CD14-positive monocyte (primary cell): ENCODE measurements around the gene UBE2D4. TPM values are rescaled to one million over a fixed set of nuclear protein-coding genes. Genes with fewer than 3 reads are reported as not detected.

Experiments
- DNase-seq, 3 donors: peaks; one replicate each; pipeline ENCODE4 v3.0.0-alpha.2; 2011 to 2022
- H2AFZ ChIP-seq: 2 replicates; pipeline ENCODE4 v1.6.0; 2012; ENCODE audit warnings: mild to moderate bottlenecking, low read depth, low read length, inconsistent platforms; ENCODE audit not compliant: insufficient read depth, poor library complexity, severe bottlenecking
- H3K27ac ChIP-seq, 2 donors: 1 replicate in 1 of 2; 2 replicates in 1 of 2; pipeline ENCODE4 v1.5.1; 2012 to 2013; ENCODE audit warnings: low read length in 2 of 2, control low read depth in 1 of 2, inconsistent platforms in 1 of 2, low read depth in 1 of 2, mild to moderate bottlenecking in 1 of 2
- H3K27me3 ChIP-seq, 2 donors: one replicate each; pipeline versions ENCODE4 v1.6.0 to v1.6.1; 2011 to 2013; ENCODE audit warnings: low read length in 2 of 2; ENCODE audit not compliant: control insufficient read depth in 2 of 2, insufficient read depth in 2 of 2
- H3K36me3 ChIP-seq, 2 donors: replicated peaks in 1 of 2; 1 replicate in 1 of 2; 2 replicates in 1 of 2; pipeline versions ENCODE4 v1.5.1 to v1.6.1; 2012 to 2013; ENCODE audit warnings: low read length in 2 of 2, control low read depth in 1 of 2, inconsistent platforms in 1 of 2, mild to moderate bottlenecking in 1 of 2; ENCODE audit not compliant: insufficient read depth in 2 of 2, control insufficient read depth in 1 of 2
- H3K4me1 ChIP-seq, 2 donors: 1 replicate in 1 of 2; 2 replicates in 1 of 2; pipeline versions ENCODE4 v1.5.1 to v1.6.1; 2012 to 2013; ENCODE audit warnings: low read length in 2 of 2, control low read depth in 1 of 2, inconsistent platforms in 1 of 2, mild to moderate bottlenecking in 1 of 2, moderate library complexity in 1 of 2; ENCODE audit not compliant: insufficient read depth in 2 of 2, control insufficient read depth in 1 of 2
- H3K4me2 ChIP-seq: replicated peaks from 2 replicates; pipeline ENCODE3; 2012; ENCODE audit warnings: low read length, moderate library complexity, mild to moderate bottlenecking; ENCODE audit not compliant: poor library complexity, severe bottlenecking; ENCODE audit errors: extremely low read depth
- H3K4me3 ChIP-seq, 3 experiments: fragments of 200-600 bp in 1 of 3; sonication (generic) in 1 of 3; replicated peaks in 1 of 3; 1 replicate in 2 of 3; 2 replicates in 1 of 3; pipeline ENCODE4 v1.5.1; 2011 to 2013; ENCODE audit warnings: low read length in 3 of 3, mild to moderate bottlenecking in 3 of 3, control low read depth in 2 of 3, low read depth in 2 of 3, inconsistent platforms in 1 of 3, moderate library complexity in 1 of 3
- H3K79me2 ChIP-seq: 2 replicates; pipeline ENCODE4 v1.6.0; 2012; ENCODE audit warnings: mild to moderate bottlenecking, control low read depth, inconsistent platforms, low read length, moderate library complexity; ENCODE audit not compliant: insufficient read depth
- H3K9ac ChIP-seq: 2 replicates; pipeline ENCODE4 v1.6.0; 2017; ENCODE audit warnings: low read length, mild to moderate bottlenecking; ENCODE audit not compliant: insufficient read depth, poor library complexity, severe bottlenecking
- H3K9me3 ChIP-seq, 2 donors: replicated peaks in 1 of 2; 1 replicate in 1 of 2; 2 replicates in 1 of 2; pipeline versions ENCODE4 v1.5.1 to v1.6.1; 2012 to 2013; ENCODE audit warnings: low read length in 2 of 2, control low read depth in 1 of 2; ENCODE audit not compliant: control insufficient read depth in 1 of 2, insufficient read depth in 1 of 2
- H4K20me1 ChIP-seq: 2 replicates; pipeline ENCODE4 v1.6.0; 2012; ENCODE audit warnings: mild to moderate bottlenecking, low read length, control low read depth, moderate library complexity; ENCODE audit not compliant: insufficient read depth
- H3K27ac Mint-ChIP-seq, 7 donors: one replicate each; pipeline ENCODE4 v1.8.0; 2020; ENCODE audit warnings: mild to moderate bottlenecking in 7 of 7, mixed read lengths in 7 of 7, moderate library complexity in 6 of 7, inconsistent platforms in 2 of 7
- H3K27me3 Mint-ChIP-seq, 3 donors: one replicate each; pipeline ENCODE4 v1.8.0; 2021 to 2022; ENCODE audit warnings: low read depth in 3 of 3, mild to moderate bottlenecking in 3 of 3, mixed read lengths in 3 of 3, moderate library complexity in 3 of 3, inconsistent platforms in 1 of 3
- H3K36me3 Mint-ChIP-seq, 2 donors: one replicate each; pipeline ENCODE4 v1.8.0; 2020; ENCODE audit warnings: mixed read lengths in 2 of 2, inconsistent platforms in 1 of 2, mild to moderate bottlenecking in 1 of 2
- H3K4me1 Mint-ChIP-seq: one replicate; pipeline ENCODE4 v1.8.0; 2020; ENCODE audit warnings: mild to moderate bottlenecking, mixed read lengths
- H3K4me3 Mint-ChIP-seq, 2 donors: one replicate each; pipeline ENCODE4 v1.8.0; 2020; ENCODE audit warnings: mild to moderate bottlenecking in 2 of 2, mixed read lengths in 2 of 2, moderate library complexity in 1 of 2
- H3K9me3 Mint-ChIP-seq, 7 donors: one replicate each; pipeline ENCODE4 v1.8.0; 2020 to 2022; ENCODE audit warnings: mixed read lengths in 7 of 7, mild to moderate bottlenecking in 6 of 7, moderate library complexity in 6 of 7, inconsistent platforms in 2 of 7
- CTCF ChIP-seq: fragments of 200-600 bp; IDR thresholded peaks from one replicate; pipeline ENCODE4 v1.8.0; 2022; ENCODE audit warnings: antibody characterized with exemption, mild to moderate bottlenecking
- WGBS: methylation state at CpG from one replicate; pipeline ENCODE4 v1.1.5; 2013; ENCODE audit warnings: missing lambda C conversion rate; ENCODE audit not compliant: insufficient coverage; 5-methylcytosine and 5-hydroxymethylcytosine counted together
- intact Hi-C, 2 donors: fragments of 100-400 bp; cut with micrococcal nuclease; formaldehyde crosslinking; loops; one replicate each; pipeline versions ENCODE4 v1.15.0 to v1.15.1; 2023
- polyA plus RNA-seq, 3 donors: library from polyadenylated mRNA; depleted of rRNA in 1 of 3; unstranded in 2 of 3; stranded (reverse) in 1 of 3; fragments of 300-500 nt in 2 of 3; fragments of >200 nt in 1 of 3; fragmentation: Illumina TruSeq in 2 of 3; gene quantifications; 1 replicate in 2 of 3; 2 replicates in 1 of 3; pipeline ENCODE4 v1.2.3, GENCODE V29; 2012 to 2021

UBE2D4 gene
- polyA plus RNA-seq, 3 donors = 8.2 to 10.9 (median 8.8) TPM

GRCh38 chr7:43915907-43916306 lies 10.3 kb upstream of the UBE2D4 start:
- Histone ChIP-seq H3K27ac (no peak overlapping the region), H4K20me1 (no peaks in the 10 kb centered on the region), H3K79me2 (no peaks in the 10 kb centered on the region), H3K4me3 (no peak overlapping the region), H3K4me1 (no peaks in the 10 kb centered on the region), H3K9me3 (peaks cover 0 to 5% of the 10 kb centered on the region in 2 donors), H3K27me3 (no peaks in the 10 kb centered on the region), H3K9ac (no peak overlapping the region), H2AFZ (no peak overlapping the region), H3K36me3 (no peaks in the 10 kb centered on the region), H3K4me2 (no peak overlapping the region)
- no peak for DNase-seq
- Mint-ChIP-seq H3K36me3 (peaks cover 9 to 12% of the 10 kb centered on the region in 2 donors), H3K9me3 (peaks cover 0 to 6% (median 2%) of the 10 kb centered on the region in 7 donors), H3K4me1 (no peaks in the 10 kb centered on the region), H3K27me3 (no peaks in the 10 kb centered on the region), H3K27ac (no peak overlapping the region), H3K4me3 (no peak overlapping the region)
- intact Hi-C loops = no loop called here
- no peak for TF ChIP-seq CTCF
- no CpG with 5 or more reads among the region's 5 CpGs for WGBS

- WGBS = no CpG with 5 or more reads among the region's 2 CpGs
- intact Hi-C loops = no loop called here
- peaks cover 15 to 16% of the 10 kb centered on the region in 2 donors for H3K36me3 Mint-ChIP-seq
Measured at GRCh38 chr7:43921423-43921822, 4.8 kb upstream of the UBE2D4 start.

More at GRCh38 chr7:43921423-43921822, 4.8 kb upstream of the UBE2D4 start:
- no peak overlapping the region for H3K4me3 ChIP-seq
- no peaks in the 10 kb centered on the region for H3K27me3 ChIP-seq
- peaks cover 5% of the 10 kb centered on the region for H3K79me2 ChIP-seq
- peaks cover 11% of the 10 kb centered on the region for H3K4me1 Mint-ChIP-seq
- H3K27me3 Mint-ChIP-seq = peaks cover 0 to 4% (median 0%) of the 10 kb centered on the region in 3 donors
- H2AFZ ChIP-seq = no peak overlapping the region
- no peak overlapping the region for H3K9ac ChIP-seq
- H3K36me3 ChIP-seq = no peaks in the 10 kb centered on the region
- H3K27ac Mint-ChIP-seq = no peak overlapping the region
- no peak for DNase-seq
- H3K4me1 ChIP-seq = peaks cover 7 to 15% of the 10 kb centered on the region in 2 donors
- H3K4me2 ChIP-seq = no peak overlapping the region
- no peak overlapping the region for H3K27ac ChIP-seq
- no peaks in the 10 kb centered on the region for H3K9me3 ChIP-seq
- peaks cover 0 to 3% (median 0%) of the 10 kb centered on the region in 7 donors for H3K9me3 Mint-ChIP-seq
- no peak overlapping the region for H3K4me3 Mint-ChIP-seq
- TF ChIP-seq CTCF = no peak
- H4K20me1 ChIP-seq = no peaks in the 10 kb centered on the region
